GM19324 (cell line): ENCODE measurements around the gene XPNPEP1.
A peak's percentile ranks its signal among the peaks of the same experiment; 100 is the strongest.

ENCODE experiments used
- ATAC-seq: cut with Tn5 transposase; IDR thresholded peaks from one replicate; pipeline ENCODE4 v1.9.1; 2021; ENCODE audit warnings: mild to moderate bottlenecking, moderate library complexity; ENCODE audit not compliant: unreplicated experiment, low FRiP score

Gene XPNPEP1

DNA sequence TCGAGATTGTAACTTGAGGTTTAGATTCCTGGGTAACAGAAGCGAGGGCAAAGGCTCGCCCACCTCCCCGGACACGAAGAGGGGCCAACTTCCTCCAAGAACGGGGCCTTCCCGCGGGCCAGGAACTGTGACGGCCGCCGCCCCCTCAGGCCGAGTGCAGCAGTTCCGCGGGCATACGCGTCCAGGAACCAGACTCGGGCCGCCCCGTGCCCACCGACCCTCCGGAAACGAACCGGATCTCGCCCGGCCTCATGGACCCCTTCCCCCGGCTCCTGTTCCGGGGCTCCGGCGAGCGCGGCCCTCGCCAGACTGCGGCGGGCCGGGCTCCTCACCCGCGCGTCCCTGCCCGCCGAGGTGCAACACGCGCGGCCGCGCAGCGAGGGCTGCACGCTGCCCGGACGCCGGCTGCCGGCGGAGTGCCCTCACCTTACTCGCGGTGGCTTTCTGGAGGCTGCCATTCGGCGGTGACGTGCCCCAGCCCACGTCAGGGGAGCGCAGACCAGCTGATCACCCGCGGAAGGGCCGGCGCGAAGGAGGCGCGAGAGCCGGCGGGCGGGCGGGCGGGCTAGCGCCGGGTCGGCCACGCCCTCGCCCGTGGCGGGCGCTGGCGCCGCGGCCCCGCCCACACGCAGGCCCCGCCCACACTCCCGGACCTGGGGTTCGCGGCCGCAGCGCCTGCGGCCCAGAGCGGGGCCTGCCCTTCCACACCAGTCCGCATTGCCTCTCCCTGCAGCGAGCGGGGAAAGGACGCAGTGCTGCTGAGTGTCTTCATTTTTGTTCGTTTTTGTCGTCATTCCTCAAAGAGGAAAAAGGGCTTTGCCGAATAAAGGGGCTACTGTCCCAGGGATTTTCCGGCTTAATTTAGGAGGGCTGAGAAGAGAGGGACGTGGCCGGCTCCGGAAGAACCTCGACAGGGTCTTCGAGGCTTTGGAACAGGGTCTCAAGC lies at the start of gene XPNPEP1:
XPNPEP1 (minus strand) TSS at position 536 of the 946 bp plus-strand sequence; CDS start at position 458, 78 bp downstream.
- ATAC-seq, result peak; percentile 99

DNA sequence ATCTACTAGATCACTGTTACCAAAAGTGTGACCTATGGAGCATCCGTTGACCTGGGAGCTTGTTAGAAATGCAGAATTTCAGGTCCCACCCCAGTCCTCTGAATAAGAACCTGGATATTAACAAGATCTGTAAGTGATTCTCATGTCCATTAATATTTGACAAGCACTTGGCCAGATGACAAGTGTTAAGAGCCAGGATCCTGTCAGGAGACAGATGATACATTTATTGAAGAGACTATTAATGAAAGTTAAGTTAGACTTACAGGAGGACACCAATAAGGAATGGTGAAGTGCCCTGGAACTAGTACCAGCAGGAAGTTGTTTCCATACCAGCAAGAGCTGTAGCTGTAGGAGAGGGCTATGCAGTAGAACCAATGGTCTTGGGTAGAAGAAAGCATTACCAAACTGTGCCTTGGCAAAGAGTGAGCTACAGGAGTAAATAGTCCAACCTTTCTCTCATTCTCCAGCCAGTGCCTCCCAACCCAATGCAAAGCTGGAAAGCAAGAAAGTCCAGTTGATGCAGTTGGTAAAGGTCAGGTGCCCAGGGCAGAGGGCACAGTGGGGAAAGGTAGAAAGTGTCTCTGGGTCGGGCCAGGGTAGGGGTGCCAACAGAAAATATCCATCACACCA lies 49.2 kb upstream of the XPNPEP1 start:
- ATAC-seq, result no peak

DNA sequence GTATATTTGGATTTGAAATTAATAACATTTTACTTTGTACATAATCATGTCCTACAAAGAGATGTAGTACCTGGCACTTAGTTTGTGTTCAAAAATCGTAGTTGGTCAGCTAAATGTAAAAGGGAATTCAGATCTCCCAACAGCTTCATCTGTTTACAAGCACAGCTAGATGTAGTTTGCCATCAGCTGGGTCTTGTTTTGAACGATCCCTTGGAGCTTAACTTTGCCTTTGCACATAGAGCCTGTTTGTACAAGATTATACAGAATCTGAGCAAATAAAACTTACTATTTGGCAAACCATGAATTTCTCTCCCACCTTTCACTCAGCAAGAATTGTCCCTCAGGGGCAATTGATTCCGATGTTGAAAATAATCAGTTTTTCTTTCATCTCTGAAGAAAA lies 48.3 kb upstream of the XPNPEP1 start:
- ATAC-seq, result no peak

DNA sequence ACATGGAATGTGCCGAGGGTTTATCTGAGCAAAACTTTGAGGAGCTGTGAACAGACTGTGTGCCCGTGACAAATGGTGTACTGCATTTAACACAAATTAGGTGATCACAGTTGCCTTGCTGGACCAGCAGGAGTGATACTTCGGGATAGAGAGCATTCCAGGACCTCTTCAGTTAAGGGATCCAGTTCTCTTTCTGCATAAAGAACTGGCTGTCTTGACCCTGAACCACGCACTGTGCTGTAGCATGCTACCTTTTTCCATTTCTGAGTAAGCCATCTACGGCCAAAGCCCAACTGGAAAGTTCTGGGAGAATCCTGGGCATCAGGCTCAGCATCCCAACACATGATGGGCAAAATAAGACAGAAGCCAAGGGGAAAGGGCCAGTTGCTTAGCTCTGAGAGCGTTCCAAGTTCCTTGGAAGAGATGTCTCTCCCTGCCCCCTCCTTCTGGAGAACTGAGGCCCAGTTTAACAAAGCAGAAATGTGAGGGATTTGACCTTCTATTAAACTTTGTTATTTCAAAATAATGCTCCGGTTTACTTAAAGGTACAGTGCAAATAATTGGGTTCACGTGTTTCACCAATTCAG lies 46.5 kb upstream of the XPNPEP1 start:
- ATAC-seq, result no peak

DNA sequence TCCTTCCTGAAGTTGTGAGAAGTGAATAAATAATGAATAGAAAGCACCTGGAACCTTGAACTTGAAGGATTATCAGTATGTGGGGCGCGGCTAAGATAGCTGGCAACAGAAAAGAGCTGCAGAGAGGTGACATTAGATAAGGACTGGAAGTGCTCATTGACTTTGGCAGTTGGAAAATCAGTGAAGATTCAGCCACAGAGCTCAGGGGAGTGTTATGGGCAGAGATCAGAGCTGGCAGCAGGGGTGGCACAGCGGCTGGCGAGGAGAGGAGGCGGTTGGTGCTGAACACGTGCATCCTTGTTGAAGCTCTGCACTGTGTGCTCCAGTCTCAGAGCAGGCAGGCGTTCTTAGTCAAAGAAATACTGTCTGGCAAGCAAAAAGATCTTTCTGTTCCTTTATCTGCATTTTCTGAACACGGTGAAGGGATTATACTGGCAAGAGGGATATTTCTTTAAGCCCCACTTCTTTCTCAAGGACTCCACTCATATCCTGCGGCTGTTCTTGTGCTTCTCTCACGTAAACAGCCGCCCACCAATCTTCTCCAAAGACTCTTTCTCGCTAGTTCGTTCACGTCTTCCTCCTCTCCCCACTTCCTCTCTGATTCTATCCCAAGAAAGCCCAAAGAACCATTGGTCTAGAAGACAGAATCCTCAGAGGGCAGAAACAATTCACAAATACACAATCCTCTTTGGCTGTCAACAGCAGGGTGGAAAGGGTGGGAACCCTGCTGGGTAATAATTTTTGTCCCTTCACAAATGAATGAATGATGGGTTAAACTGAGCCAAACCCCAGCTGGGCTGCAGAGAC lies 45.8 kb upstream of the XPNPEP1 start:
- no peak for ATAC-seq

DNA sequence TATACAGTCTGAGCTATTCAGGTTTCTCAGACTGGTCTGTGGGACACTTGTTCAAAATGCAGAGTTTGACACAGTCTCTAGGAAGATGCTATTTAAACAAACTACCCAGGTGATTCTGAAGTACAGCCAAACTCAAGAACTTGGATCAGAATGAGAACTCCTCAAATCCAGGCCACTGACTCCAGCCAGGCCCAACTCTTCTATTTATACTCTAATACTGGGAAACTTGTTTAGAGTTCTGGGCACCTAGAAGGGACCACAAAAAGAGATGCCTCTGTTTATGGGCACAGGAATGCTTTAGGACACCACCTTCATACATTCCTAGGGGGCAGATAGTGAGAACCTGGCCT lies 44.4 kb upstream of the XPNPEP1 start:
- ATAC-seq, result no peak

DNA sequence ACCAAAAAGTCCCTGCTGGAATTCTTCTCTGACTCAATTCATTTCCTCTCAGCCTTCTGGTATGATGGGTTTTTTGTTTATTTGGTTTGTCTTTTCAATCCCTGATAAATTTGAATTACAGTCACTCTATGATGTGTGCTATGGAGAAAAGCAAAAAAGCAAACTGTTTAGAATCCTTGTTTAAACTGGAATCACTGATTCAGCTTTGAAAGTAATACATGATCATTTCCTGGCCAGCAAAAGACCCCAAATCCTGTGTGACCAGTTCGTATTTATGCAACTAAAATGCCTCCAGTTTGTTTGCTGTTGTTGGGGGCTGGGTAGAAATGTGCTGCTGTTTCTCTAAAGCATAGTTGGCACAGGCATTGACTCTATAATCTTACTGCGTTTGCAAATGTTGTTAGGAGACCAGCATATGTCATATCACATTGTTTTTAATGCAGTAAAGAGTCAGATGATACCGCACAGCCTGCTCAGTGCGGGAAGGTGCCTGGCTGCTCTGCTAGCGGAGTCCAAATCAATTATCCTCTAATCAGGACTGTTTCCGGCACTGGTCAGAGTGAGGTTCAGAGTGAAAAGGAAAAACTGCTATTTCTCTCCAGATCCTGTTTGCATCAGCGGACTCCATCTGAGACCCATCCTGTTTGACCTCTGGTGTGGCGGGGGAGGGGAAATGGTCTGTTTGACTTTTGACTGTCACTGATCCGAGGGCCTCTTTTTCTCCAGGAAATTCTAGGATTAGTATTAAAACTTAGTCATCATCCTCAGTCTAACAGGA lies 43.8 kb upstream of the XPNPEP1 start:
- ATAC-seq, result no peak

DNA sequence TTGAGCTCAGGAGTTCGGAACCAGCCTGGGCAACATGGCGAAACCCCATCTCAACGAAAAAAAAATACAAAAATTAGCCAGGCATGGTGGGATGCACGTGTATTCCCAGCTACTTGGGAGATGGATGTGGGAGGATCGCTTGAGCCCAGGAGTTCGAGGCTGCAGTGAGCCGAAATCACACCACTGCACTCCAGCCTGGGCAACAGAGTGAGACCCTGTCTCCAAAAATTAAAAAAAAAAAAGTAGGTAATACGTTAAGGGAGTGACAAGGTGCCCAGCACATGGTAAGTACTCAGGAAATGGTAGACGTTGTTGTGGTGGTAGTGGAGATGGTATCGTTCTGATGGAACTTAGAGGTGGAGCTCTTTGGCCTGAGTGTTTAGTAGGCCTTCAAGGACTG lies 41.0 kb upstream of the XPNPEP1 start:
- ATAC-seq, result no peak

DNA sequence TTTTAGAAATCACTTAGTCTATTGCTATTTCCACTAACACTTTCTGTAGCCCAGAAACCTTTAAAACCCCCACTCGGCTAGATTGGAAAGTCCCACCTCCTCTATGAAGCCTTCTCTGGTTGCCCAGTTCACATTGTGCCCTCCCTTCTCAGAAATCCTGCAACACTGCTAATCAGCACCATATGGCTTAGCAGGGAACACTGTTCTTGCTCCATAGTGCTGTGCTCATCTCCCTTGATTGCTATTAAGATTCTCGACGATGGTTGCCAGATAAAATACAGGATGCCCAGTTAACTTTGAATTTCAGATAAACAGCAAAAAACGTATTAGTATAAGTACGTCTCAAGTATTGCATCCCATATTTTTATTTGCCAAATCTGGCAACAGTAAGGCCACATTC lies 40.1 kb upstream of the XPNPEP1 start:
- ATAC-seq, result no peak

DNA sequence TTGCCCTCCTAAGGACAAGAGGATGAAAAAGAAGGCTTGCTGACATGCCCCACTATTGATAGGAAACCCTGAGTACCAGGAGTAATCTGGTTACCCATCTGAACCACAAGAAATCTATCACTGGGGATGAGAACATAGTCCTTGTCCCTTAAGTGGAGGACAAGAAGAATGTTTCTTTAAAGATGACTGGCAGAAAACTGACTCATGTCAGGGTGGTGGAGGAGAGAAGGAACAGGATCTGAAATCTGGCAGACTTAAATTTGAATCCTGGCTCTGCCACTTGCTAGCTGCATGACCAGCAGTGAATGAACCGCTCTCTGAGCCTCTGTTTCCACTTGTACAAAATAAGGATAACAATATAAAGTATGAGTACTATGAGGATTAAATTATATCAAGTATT lies 38.9 kb upstream of the XPNPEP1 start:
- ATAC-seq, result no peak

DNA sequence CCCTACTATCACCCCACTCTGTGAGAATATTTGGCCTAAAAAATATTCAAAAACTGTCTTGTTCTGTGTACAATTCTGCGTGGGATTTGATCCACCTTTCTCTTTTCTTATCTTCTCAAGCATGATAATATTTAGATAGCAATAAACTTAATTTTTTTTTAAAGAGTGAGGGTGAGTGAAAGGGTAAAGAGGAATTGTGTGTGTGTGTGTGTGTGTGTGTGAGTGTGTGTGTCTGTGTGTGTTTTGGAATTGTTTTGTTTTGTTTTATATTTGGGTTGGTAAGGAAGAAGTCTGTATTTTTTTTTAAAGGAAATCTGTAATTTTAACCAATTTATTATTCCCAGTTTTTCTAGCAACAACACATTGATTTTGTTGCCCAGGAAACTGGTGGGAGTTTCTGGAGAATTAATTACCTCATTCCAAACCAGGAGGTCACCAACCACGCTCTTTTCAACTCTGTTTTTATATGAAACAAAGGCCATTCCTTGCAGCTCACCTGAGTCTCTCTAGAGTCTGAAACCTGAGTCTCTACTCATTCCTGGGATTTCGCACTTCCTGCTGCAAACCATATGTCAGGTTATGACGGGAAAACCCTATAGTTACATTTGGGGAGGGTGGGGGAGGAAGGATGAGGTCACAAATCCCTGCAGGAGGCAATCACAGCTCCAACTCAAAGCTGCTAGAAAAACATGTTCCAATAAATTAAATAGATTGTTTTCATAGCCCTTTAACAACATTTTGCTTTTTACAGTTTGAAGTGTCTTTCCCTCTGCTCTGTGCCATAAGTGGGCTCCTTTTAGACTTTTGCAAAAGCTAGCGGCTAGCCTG lies 38.1 kb upstream of the XPNPEP1 start:
- no peak for ATAC-seq

DNA sequence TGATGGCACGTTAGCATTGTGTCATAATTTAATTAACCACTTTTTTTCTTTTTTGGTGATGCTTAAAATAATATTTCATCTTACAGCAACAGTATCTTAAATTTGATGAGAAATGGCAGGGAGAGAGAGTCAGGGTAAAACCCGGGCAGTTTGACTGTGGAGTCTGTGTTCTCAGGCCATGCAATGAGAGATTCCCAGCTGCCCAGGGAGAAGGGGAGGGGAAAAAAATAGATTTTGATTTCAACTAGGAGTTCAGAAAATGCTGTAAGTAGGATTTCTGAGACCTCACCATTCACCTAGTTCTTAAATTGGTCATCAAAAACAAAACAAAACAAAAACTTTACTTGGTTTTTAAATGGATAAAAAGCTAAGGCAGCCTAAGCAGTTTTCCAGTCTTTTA lies 37.4 kb upstream of the XPNPEP1 start:
- ATAC-seq, result no peak

DNA sequence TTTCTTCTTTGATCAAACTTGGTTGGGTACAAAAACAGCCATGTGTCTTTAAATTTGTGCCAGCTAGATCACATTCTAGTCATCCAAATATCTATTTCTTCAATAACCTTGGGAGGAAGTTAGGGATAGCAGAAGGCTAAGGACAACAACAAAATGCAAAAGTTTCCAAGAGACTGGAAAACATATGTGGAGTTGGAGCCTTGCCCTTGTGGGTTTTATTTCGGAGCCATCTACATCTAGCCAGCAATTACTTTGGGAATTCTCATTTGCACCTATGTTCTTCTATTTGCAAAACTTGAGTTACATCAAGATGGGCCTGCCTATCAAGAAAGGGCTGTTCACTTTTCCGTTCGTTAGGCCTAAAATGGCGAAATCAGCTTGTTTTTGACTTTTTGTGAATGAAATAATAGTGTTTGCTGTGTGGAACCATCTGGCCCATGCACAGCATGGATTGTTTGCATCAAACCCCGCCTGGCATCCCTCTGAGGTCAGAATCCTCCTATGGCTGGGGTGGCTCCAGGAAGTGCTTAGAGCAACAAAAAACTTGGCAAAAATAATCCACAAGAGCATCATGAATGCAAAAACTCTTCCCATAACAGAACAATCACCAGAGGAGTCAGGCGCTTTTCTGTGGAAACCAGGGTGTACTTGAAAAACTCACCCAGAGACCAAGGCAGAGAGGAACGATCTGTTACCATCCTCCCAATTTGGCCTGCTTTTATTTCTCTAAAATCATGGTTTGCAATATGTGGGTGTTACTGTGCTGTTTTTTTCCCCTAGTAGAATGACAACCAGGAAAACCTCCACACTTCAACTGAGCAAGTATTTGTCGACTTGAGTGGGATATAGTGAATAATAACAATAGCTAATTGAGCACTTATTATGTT lies 36.2 kb upstream of the XPNPEP1 start:
- ATAC-seq, result no peak

DNA sequence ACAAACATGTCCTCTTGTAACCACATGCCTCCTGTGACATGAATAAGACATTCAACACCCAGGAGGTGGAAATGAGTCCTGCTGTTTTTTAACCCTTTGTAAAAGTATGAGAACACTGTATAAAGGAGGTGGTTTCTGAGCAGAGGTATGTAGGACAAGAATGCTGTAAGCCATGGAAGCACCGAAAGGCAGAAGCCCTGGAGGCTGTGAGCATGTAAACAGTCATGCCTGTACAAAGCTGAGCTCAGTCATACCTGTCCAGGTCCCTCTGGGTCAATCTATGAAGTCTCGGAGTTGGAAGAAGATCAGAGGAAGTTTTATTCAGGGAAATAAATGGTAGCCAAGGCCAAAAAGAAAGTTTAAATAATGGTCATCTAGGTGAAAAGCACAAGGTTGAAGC lies 34.7 kb upstream of the XPNPEP1 start:
- no peak for ATAC-seq

DNA sequence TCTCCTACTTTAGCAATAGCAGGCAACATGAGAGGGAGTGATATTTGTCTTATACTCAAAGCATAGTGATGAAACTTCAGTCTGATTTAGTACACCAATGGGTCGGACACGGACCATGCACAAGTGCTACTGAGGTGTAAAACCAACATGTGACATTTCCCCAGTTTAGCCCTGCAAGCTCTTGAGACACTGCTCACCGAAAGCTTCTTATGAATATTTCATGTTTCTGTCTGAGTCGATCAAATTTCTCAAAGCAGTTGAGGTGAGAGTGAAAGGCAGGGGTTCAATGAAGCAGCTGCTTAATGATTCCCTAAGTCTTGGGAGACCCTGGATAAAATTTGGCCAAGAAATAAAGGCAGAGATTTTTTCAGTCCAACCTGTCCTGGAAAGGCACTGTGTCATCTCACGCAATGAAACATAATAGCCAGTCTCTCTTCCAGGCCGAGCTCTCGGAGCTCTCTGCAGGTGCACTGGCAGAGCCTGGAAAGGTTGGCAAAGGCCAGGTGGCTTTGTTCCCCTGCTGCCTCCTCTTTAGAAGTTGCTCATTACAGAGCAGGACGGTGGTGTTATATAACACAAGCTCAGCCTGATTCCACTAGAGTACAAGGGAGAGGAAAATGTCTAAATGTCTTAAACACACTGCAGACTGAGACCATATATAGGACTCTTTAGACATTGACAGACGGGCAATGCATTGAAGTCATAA lies 33.9 kb upstream of the XPNPEP1 start:
- peak; percentile 90 for ATAC-seq

DNA sequence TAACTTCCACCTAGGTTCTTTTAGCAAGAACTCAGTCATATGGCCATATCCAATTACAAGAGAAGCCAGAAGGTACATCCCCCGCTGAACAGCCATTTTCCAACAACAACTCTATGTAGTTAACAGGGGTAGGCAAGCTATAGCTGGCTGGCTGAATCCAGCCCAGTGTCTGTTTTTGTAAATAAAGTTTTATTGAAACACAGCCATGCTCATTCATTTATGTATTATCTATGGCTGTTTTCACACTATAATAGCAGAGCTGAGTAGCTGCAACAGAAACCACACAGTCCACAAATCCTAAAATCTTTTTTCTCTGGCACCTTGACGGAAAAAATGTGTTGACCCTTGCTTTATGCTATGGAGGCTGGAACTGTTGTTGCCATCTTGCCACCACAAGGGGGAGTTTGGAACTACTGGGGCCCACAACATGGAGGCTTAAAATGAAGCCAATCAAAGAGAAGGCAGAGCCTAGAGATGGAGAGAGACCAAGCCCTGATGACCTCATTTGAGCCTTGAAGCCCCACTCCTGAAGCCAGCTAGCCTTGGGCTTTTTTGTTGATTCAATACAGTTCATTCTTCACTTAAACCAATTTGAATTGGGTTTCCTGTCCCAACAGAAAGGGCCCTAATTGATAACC lies 33.3 kb upstream of the XPNPEP1 start:
- ATAC-seq, result peak; percentile 68

DNA sequence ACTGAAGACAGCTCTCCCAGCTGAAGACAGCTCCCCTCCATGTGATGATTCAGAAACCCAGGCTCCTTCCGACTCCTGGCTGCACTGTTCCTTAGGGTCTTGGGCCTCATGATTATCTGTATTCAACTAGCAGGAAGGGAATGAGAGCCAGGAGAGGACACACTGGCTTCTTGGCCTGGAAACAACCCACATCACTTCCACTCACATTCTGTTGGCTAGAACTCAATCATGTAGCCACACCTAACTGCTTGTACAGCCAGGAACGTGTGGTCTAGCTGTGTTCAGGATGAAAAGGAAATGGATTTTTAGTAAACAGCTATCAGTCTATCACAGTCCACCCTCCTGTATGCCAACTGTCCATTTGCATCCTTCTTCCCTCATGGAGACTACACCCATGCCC lies 30.5 kb upstream of the XPNPEP1 start:
- no peak for ATAC-seq
